OCI-LY1 (cell line): ENCODE results near the gene PTS.

Source experiments
- CTCF ChIP-seq: fragments of 200-600 bp; sonication (generic), shearing (Covaris generic); IDR thresholded peaks from 2 replicates; pipeline ENCODE4 v1.5.1; 2017; ENCODE audit warnings: mild to moderate bottlenecking, antibody characterized with exemption, low read length, moderate library complexity, mixed read lengths
- EZH2 ChIP-seq: fragments of 200-600 bp; sonication (generic), shearing (Covaris generic); IDR thresholded peaks from 2 replicates; pipeline ENCODE4 v1.8.0; 2017; ENCODE audit warnings: borderline replicate concordance, mixed run types, mild to moderate bottlenecking, antibody characterized with exemption, low read length, moderate library complexity, mixed read lengths

GRCh38 chr11:112279901-112280267 lies 53.7 kb downstream of the PTS start:
- TF ChIP-seq CTCF: peak; percentile 56
- TF ChIP-seq EZH2: no peak
